Spleen (tissue), 11 donors: ENCODE measurements around the gene EPN3. TPM values are rescaled to one million over a fixed set of nuclear protein-coding genes. Genes with fewer than 3 reads are reported as not detected.
A peak's percentile ranks its signal among the peaks of the same experiment; 100 is the strongest.

Source experiments
- DNase-seq: peaks from one replicate; pipeline ENCODE4 v3.0.0-alpha.2; 2020
- H3K27ac ChIP-seq, 8 donors: fragments of 200-600 bp; sonication (generic) in 7 of 8; 1 replicate in 4 of 8; 2 replicates in 4 of 8; pipeline versions ENCODE4 v1.5.0 to v1.8.0; 2016 to 2021; ENCODE audit warnings: inconsistent platforms in 4 of 8, mild to moderate bottlenecking in 4 of 8, moderate library complexity in 1 of 8
- H3K27me3 ChIP-seq, 7 donors: fragments of 200-600 bp; sonication (generic) in 6 of 7; replicated peaks in 1 of 7; 1 replicate in 4 of 7; 2 replicates in 3 of 7; pipeline versions ENCODE4 v1.5.0 to v1.8.0; 2016 to 2021; ENCODE audit warnings: inconsistent platforms in 3 of 7, mild to moderate bottlenecking in 1 of 7
- H3K36me3 ChIP-seq, 6 donors: fragments of 200-600 bp; sonication (generic) in 5 of 6; 1 replicate in 4 of 6; 2 replicates in 2 of 6; pipeline versions ENCODE4 v1.5.0 to v1.8.0; 2016 to 2021; ENCODE audit warnings: inconsistent platforms in 2 of 6
- H3K4me1 ChIP-seq, 6 donors: fragments of 200-600 bp; sonication (generic) in 5 of 6; 1 replicate in 3 of 6; 2 replicates in 3 of 6; pipeline versions ENCODE4 v1.5.0 to v1.8.0; 2016 to 2021; ENCODE audit warnings: inconsistent platforms in 3 of 6
- H3K4me3 ChIP-seq, 8 donors: fragments of 200-600 bp; sonication (generic) in 7 of 8; 1 replicate in 4 of 8; 2 replicates in 4 of 8; pipeline versions ENCODE4 v1.5.0 to v1.8.0; 2016 to 2021; ENCODE audit warnings: inconsistent platforms in 4 of 8, mild to moderate bottlenecking in 4 of 8, moderate library complexity in 2 of 8
- H3K9me3 ChIP-seq, 8 donors: fragments of 200-600 bp; sonication (generic) in 7 of 8; 1 replicate in 4 of 8; 2 replicates in 4 of 8; pipeline versions ENCODE4 v1.5.0 to v1.8.0; 2016 to 2021; ENCODE audit warnings: inconsistent platforms in 4 of 8
- CTCF ChIP-seq, 11 experiments: fragments of 200-600 bp in 7 of 11; fragments of 450-650 bp in 4 of 11; sonication (generic) in 4 of 11; IDR thresholded peaks in 8 of 11; conservative IDR thresholded peaks in 3 of 11; 1 replicate in 7 of 11; 2 replicates in 4 of 11; pipeline versions ENCODE4 v1.4.0 to v1.8.0; 2016 to 2021; ENCODE audit warnings: antibody characterized with exemption in 11 of 11, inconsistent platforms in 4 of 11, mild to moderate bottlenecking in 1 of 11
- POLR2A ChIP-seq, 3 donors: fragments of 450-650 bp; IDR thresholded peaks; one replicate each; pipeline ENCODE4 v1.5.1; 2017; ENCODE audit warnings: antibody characterized with exemption in 3 of 3, mild to moderate bottlenecking in 1 of 3
- POLR2AphosphoS5 ChIP-seq, 3 donors: sonication (generic); formaldehyde crosslinking; IDR thresholded peaks; one replicate each; pipeline ENCODE4 v1.5.1; 2017; ENCODE audit warnings: antibody characterized with exemption in 3 of 3
- WGBS, 5 donors: extraction: QIAGEN DNeasy Blood & Tissue Kit in 3 of 5; methylation state at CpG; one replicate each; pipeline versions ENCODE4 v1.1.5 to v1.1.7; 2013 to 2018; 5-methylcytosine and 5-hydroxymethylcytosine counted together
- intact Hi-C: fragments of 100-400 bp; cut with DNase I; formaldehyde crosslinking; loops from one replicate; pipeline ENCODE4 v1.15.0; 2023; ENCODE audit warnings: low total_unique reads
- polyA plus RNA-seq, 3 donors: library from polyadenylated mRNA; stranded (reverse); fragments of 200-250 nt; gene quantifications; one replicate each; pipeline ENCODE4 v1.2.1, GENCODE V29; 2013
- total RNA-seq, 7 donors: library from RNA; depleted of rRNA in 3 of 7; stranded (reverse); fragments of >200 nt in 3 of 7; fragmentation: NEBNext Ultra II Directional in 4 of 7; extraction: Animal tissue kit (Norgen Biotek cat#: 25700) in 4 of 7; gene quantifications; one replicate each; pipeline versions ENCODE4 v1.1.0 to v1.2.1, GENCODE V29; 2016 to 2021
- donor health status: healthy with polysubstance abuse.
- donor health status: DM: no; HTN: no; CAD: no; lungs with moderate emphysema.
- donor health status: DM: no; HTN: no; CAD: no.
- donor health status: Bipolar disorder and iron deficiency.
- donor health status: healthy.
- donor health status: DM: no; HTN: no; CAD: no.
- donor health status: DM: yes; HTN: yes; CAD: no.

Gene EPN3
- total and polyA plus RNA-seq, 10 donors = 0.02 to 0.16 TPM; not detected in 8

DNA sequence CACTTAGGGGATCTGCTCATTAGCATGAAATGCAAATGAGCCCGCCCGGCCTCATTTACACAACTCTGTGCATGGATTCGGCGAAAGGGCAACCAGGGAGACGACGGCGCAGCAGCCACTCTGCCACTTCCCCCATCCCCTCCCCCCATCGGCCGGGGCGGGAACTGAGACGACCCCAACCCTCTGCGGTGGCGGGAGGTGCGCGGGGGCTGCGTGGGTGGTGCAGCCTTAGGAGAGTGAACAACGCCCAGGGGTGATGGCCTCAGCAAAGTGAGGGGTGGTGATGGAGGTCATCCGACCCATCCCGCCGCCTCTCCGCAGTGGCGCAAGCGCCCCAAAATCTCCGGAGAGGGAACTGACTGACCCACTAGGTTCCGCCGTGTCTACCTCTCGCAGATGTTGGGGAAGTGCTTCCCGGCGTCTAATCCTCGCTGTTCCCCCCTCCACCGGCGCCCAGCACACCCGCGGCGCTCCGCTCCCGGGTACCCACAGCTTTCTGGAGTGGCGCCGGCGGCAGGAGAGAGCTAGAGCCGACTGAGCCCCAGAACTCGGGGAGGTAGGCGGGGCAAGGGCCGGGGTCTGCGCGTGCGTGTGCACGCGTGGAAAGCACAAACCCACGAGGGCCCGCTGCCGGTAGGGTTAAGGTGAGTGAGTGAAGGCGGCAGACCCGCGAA, 26.5 kb downstream of the EPN3 start:
- no peak for DNase-seq
- TF ChIP-seq CTCF (IDR thresholded peaks at IDR 0.05 in 8 of 11, conservative IDR thresholded peaks at IDR 0.05 in 3 of 11) (no peak), POLR2AphosphoS5 (IDR thresholded peaks at IDR 0.05) (peak in 1 of 3 donors; percentile 53), POLR2A (IDR thresholded peaks at IDR 0.05) (no peak)
- H3K9me3 ChIP-seq = no peaks in the 10 kb centered on the region

DNA sequence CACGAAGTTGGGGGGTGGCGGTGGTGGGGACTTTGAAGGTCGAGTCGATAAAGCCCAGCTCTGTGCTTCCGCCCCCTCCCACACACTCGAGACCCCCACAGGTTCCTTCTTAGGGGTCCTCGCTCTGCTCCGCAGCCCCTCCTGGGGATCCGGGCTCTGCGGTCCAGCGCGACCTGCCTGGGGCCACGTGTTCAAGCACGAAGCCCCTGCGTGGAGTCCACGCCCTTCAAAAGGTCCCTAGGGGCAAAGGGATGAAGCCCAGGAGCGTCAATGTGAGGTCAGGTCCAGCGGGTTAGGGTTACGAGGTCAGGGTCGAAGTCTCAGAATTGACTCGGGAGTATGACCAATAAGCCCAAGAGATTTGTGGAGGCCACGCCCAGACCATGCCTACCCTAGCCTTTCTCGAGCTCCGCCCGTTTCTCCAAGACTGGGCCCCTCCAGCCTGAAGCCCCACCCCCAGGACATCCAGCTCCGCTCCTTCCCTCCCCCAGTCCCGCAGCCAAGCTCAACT, 27.2 kb downstream of the EPN3 start:
- no peak for DNase-seq
- Histone ChIP-seq H3K27ac (no peak overlapping the region), H3K36me3 (peaks cover 0 to 20% (median 10%) of the 10 kb centered on the region in 6 donors), H3K27me3 (peaks cover 14 to 82% (median 59%) of the 10 kb centered on the region in 7 donors), H3K9me3 (no peaks in the 10 kb centered on the region), H3K4me3 (peak overlapping the region; percentile 44 to 80 (median 57)), H3K4me1 (peaks cover 25 to 54% (median 43%) of the 10 kb centered on the region in 6 donors)
- WGBS, 5 donors = 3 to 6% (median 5%) methylated on average over 25 to 27 of the region's 27 CpGs
- intact Hi-C loops = loop anchor here (10.0 kb wide), 1 partner anchor 65 kb away; no protein-coding TSS in a partner anchor
- TF ChIP-seq POLR2AphosphoS5 (IDR thresholded peaks at IDR 0.05) = no peak
- TF ChIP-seq POLR2A (IDR thresholded peaks at IDR 0.05) = no peak
- TF ChIP-seq CTCF (IDR thresholded peaks at IDR 0.05 in 8 of 11, conservative IDR thresholded peaks at IDR 0.05 in 3 of 11) = no peak

More for the DNA sequence above, 26.5 kb downstream of the EPN3 start:
- intact Hi-C loops = loop anchor here (10.0 kb wide), 1 partner anchor 66 kb away; no protein-coding TSS in a partner anchor
- 1 to 3% (median 3%) methylated on average over 41 to 55 of the region's 55 CpGs for WGBS, 5 donors
- peaks cover 25 to 48% (median 41%) of the 10 kb centered on the region in 6 donors for H3K4me1 ChIP-seq
- no peak overlapping the region for H3K27ac ChIP-seq
- peak overlapping the region in 7 of 8 donors; percentile 27 to 80 (median 57) for H3K4me3 ChIP-seq
- H3K27me3 ChIP-seq = peaks cover 14 to 76% (median 59%) of the 10 kb centered on the region in 7 donors
- peaks cover 0 to 26% (median 10%) of the 10 kb centered on the region in 6 donors for H3K36me3 ChIP-seq

GRCh38 chr17:50560185-50560824, 27.8 kb downstream of the EPN3 start, which contains the start of gene CACNA1G:
Gene CACNA1G (plus strand): TSS chr17:50560715. CDS start chr17:50561460, 745 bp downstream.
- TF ChIP-seq POLR2A (IDR thresholded peaks at IDR 0.05) = no peak
- peak in 1 of 11 experiments; percentile 13 for TF ChIP-seq CTCF (IDR thresholded peaks at IDR 0.05 in 8 of 11, conservative IDR thresholded peaks at IDR 0.05 in 3 of 11)
- peak in 2 of 3 donors; percentile 17 to 58 for TF ChIP-seq POLR2AphosphoS5 (IDR thresholded peaks at IDR 0.05)
- Histone ChIP-seq H3K9me3 (no peaks in the 10 kb centered on the region), H3K36me3 (peaks cover 0 to 16% (median 6%) of the 10 kb centered on the region in 6 donors), H3K4me1 (peaks cover 25 to 60% (median 45%) of the 10 kb centered on the region in 6 donors), H3K27me3 (peaks cover 14 to 88% (median 65%) of the 10 kb centered on the region in 7 donors), H3K27ac (no peak within 1 kb of the TSS), H3K4me3 (peak within 1 kb of the TSS; percentile 44 to 80 (median 57))
- intact Hi-C loops = no loop called here
- 1 to 3% (median 1%) methylated on average over 20 to 56 of the region's 56 CpGs for WGBS, 5 donors
- DNase-seq = peak; percentile 93
